ENCODE data around the gene PTX3.

The PTX3 gene

GRCh38 chr3:157427901-157428300 is 8.7 kb upstream of the PTX3 start:
- DNase-seq: no peak

- DNase-seq: no peak
Observed at GRCh38 chr3:157428853-157429252, 7.8 kb upstream of the PTX3 start.

GRCh38 chr3:157429708-157430107 is 6.9 kb upstream of the PTX3 start:
- DNase-seq: no peak

GRCh38 chr3:157438194-157438730 is 1.6 kb downstream of the PTX3 start:
- no peak for DNase-seq

GRCh38 chr3:157441102-157441624 is 4.5 kb downstream of the PTX3 start:
- DNase-seq: no peak

- DNase-seq: no peak
Observed at GRCh38 chr3:157442729-157443128, 6.1 kb downstream of the PTX3 start.

- no peak for DNase-seq
Observed at GRCh38 chr3:157443905-157444796, 7.5 kb downstream of the PTX3 start.

- no peak for DNase-seq
Observed at GRCh38 chr3:157444797-157445184, 8.1 kb downstream of the PTX3 start.

GRCh38 chr3:157445857-157446256 is 9.2 kb downstream of the PTX3 start:
- no peak for DNase-seq

- DNase-seq: no peak
Observed at GRCh38 chr3:157447026-157447694, 10.5 kb downstream of the PTX3 start.

GRCh38 chr3:157452097-157452496 is 15.4 kb downstream of the PTX3 start:
- DNase-seq: no peak

- no peak for DNase-seq
Observed at GRCh38 chr3:157453824-157454223, 17.2 kb downstream of the PTX3 start.

- no peak for DNase-seq
Observed at GRCh38 chr3:157459706-157460105, 23.1 kb downstream of the PTX3 start.

GRCh38 chr3:157460253-157460652 is 23.6 kb downstream of the PTX3 start:
- DNase-seq: no peak

- no peak for DNase-seq
Observed at GRCh38 chr3:157463816-157464215, 27.2 kb downstream of the PTX3 start.

- DNase-seq: no peak
Observed at GRCh38 chr3:157464321-157464720, 27.7 kb downstream of the PTX3 start.

- no peak for DNase-seq
Observed at GRCh38 chr3:157465741-157466140, 29.1 kb downstream of the PTX3 start.

GRCh38 chr3:157467200-157467599 is 30.6 kb downstream of the PTX3 start:
- DNase-seq: no peak

- DNase-seq: no peak
Observed at GRCh38 chr3:157469561-157470294, 33.1 kb downstream of the PTX3 start.

GRCh38 chr3:157471064-157471463 is 34.4 kb downstream of the PTX3 start:
- DNase-seq: no peak

GRCh38 chr3:157472648-157473047 is 36.0 kb downstream of the PTX3 start:
- no peak for DNase-seq

- DNase-seq: no peak
Observed at GRCh38 chr3:157475921-157476414, 39.3 kb downstream of the PTX3 start.

- DNase-seq: no peak
Observed at GRCh38 chr3:157477441-157477840, 40.8 kb downstream of the PTX3 start.
